Stomach (tissue), 4 donors: ENCODE data around the gene IPO7.

Source experiments
- POLR2A ChIP-seq, 4 donors: fragments of 450-650 bp; IDR thresholded peaks; one replicate each; pipeline ENCODE4 v1.6.1; 2016; ENCODE audit warnings: antibody characterized with exemption in 4 of 4, control low read depth in 2 of 4, mild to moderate bottlenecking in 1 of 4, moderate library complexity in 1 of 4
- POLR2AphosphoS5 ChIP-seq, 3 donors: sonication (generic); formaldehyde crosslinking; IDR thresholded peaks; one replicate each; pipeline ENCODE4 v1.6.1; 2016; ENCODE audit warnings: antibody characterized with exemption in 3 of 3
- TF ChIP-seq, protein P1 (sequence below), 7 experiments: fragments of 450-650 bp in 4 of 7; fragments of 200-600 bp in 3 of 7; sonication (generic) in 3 of 7; IDR thresholded peaks; one replicate each; pipeline ENCODE4 v1.5.1; 2016 to 2019; ENCODE audit warnings: antibody characterized with exemption in 7 of 7, control low read depth in 2 of 7, mild to moderate bottlenecking in 1 of 7

DNA sequence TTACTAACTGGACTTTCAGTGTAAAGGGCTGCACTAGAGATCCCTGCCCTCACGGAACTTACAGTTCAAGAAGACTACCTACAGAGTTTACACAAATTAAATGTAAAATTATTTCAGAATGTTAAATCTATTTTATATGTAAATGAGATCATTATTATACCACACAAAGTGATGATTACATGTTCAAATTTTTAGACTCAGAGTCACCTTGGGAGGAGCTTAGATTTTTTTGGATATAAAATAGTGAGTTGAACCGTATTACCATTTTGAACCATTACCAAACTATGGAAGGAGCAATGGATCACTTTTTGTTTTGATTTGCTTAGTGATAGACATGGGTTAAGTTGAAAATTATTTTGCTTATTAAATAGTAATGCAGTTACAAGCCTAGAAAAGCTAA is 1.6 kb downstream of the IPO7 start:
- TF ChIP-seq POLR2AphosphoS5 (IDR thresholded peaks at IDR 0.05) (no peak), POLR2A (IDR thresholded peaks at IDR 0.05) (no peak)
- TF ChIP-seq, protein P1, sequence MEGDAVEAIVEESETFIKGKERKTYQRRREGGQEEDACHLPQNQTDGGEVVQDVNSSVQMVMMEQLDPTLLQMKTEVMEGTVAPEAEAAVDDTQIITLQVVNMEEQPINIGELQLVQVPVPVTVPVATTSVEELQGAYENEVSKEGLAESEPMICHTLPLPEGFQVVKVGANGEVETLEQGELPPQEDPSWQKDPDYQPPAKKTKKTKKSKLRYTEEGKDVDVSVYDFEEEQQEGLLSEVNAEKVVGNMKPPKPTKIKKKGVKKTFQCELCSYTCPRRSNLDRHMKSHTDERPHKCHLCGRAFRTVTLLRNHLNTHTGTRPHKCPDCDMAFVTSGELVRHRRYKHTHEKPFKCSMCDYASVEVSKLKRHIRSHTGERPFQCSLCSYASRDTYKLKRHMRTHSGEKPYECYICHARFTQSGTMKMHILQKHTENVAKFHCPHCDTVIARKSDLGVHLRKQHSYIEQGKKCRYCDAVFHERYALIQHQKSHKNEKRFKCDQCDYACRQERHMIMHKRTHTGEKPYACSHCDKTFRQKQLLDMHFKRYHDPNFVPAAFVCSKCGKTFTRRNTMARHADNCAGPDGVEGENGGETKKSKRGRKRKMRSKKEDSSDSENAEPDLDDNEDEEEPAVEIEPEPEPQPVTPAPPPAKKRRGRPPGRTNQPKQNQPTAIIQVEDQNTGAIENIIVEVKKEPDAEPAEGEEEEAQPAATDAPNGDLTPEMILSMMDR (IDR thresholded peaks at IDR 0.05): no peak
